HG03135 (cell line): ENCODE measurements around the gene TRIM51.
"Not testable (repeated sequence)": the region's sequence is repeated elsewhere in the genome, so short reads cannot be mapped to it uniquely, and the experiment has no call there.

Source experiments
- ATAC-seq: cut with Tn5 transposase; IDR thresholded peaks from one replicate; pipeline ENCODE4 v1.9.1; 2021; ENCODE audit warnings: mild to moderate bottlenecking, moderate library complexity; ENCODE audit not compliant: unreplicated experiment

The TRIM51 gene, protein sequence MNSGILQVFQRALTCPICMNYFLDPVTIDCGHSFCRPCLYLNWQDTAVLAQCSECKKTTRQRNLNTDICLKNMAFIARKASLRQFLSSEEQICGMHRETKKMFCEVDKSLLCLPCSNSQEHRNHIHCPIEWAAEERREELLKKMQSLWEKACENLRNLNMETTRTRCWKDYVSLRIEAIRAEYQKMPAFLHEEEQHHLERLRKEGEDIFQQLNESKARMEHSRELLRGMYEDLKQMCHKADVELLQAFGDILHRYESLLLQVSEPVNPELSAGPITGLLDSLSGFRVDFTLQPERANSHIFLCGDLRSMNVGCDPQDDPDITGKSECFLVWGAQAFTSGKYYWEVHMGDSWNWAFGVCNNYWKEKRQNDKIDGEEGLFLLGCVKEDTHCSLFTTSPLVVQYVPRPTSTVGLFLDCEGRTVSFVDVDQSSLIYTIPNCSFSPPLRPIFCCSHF

GRCh38 chr11:55882997-55883396 is at the start of gene TRIM51:
TSS of gene TRIM51 (plus strand) at chr11:55883297. CDS start at chr11:55885429, 2,132 bp downstream.
- ATAC-seq = not testable (repeated sequence)

GRCh38 chr11:55838452-55838851 is 44.6 kb upstream of the TRIM51 start, which contains the start of gene OR5D16:
TSS of gene OR5D16 (plus strand) at chr11:55838752. CDS start at chr11:55838752, 0 bp downstream.
- no peak for ATAC-seq

- no peak for ATAC-seq
These were observed 35.6 kb upstream of the TRIM51 start for GRCh38 chr11:55847453-55847852.

DNA sequence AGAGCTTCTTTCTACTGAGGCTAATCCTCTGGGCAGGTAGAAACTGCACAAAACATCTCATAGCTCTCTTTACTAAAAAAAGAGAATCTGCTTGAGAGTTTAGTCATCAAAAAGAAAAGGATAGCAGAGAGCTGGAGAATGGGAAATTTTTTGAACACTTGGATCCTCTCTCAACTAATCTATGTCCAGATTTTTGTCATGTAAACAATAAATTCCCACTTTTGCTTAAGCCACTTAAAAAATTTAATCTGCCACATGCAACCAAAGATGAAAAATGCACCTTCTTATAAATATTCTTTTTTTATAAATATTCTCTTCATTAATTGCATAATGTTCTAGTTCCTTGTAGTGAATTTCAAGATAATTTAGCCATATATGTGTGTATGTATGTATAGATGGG is 34.1 kb upstream of the TRIM51 start:
- no peak for ATAC-seq

- ATAC-seq = no peak
These were observed 31.0 kb upstream of the TRIM51 start for GRCh38 chr11:55852141-55852540.

- ATAC-seq = no peak
These were observed 28.4 kb upstream of the TRIM51 start for GRCh38 chr11:55854704-55855103.

GRCh38 chr11:55867354-55867753 is 15.7 kb upstream of the TRIM51 start:
- not testable (repeated sequence) for ATAC-seq

DNA sequence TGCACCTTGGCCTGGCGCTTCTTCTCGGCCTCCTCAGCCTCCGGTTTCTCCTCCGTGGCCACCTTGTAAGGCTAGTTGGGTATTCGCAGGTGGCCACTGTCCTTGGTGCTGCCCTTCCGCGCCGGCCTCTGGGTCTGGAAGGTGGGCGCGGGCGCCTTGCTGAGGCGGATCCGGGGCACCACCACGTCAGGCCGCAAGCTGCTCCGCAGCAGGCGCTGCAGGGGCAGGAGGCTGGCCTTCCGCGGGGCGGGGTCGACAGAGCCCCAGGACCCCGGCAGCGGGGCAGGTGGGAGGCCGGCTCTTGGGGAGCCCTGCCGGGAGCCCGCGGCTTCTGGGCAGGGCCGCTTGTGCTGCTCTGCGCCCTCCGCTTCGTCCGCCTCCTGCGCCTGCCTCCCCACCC is 10.4 kb upstream of the TRIM51 start:
- not testable (repeated sequence) for ATAC-seq

- ATAC-seq = not testable (repeated sequence)
These were observed 10.0 kb upstream of the TRIM51 start for GRCh38 chr11:55873146-55873545.

GRCh38 chr11:55884995-55885394 is 1.9 kb downstream of the TRIM51 start:
- not testable (repeated sequence) for ATAC-seq

- not testable (repeated sequence) for ATAC-seq
These were observed 2.4 kb downstream of the TRIM51 start for GRCh38 chr11:55885481-55885880.

GRCh38 chr11:55895216-55895615 is 12.1 kb downstream of the TRIM51 start:
- no peak for ATAC-seq

GRCh38 chr11:55902308-55902707 is 19.2 kb downstream of the TRIM51 start:
- no peak for ATAC-seq

DNA sequence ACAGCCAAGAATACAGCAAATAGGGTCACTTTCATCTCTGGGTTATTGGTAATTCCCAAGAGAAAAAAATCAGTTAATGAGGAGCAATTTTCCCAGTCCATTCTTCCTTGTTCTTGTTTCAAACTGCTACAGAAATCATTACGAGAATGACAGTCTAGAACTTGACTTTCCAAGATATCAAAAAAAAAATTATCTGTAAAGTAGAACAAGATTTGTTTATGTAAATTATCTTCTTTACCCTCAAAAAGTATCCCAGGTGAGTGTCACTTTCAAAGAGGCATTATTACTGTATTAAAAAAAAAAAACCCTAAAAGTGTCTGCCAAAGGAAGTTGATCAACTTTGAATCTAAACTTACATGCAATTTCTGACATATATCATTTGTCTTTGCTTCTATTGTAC is 31.4 kb downstream of the TRIM51 start, which contains the start of gene OR5W2:
Gene OR5W2, minus strand, starts transcription at position 101 of the 400 bp plus-strand sequence. Its CDS starts 0 bp downstream, at position 101.
- ATAC-seq = no peak

GRCh38 chr11:55920537-55920936 is 37.4 kb downstream of the TRIM51 start:
- ATAC-seq = no peak

DNA sequence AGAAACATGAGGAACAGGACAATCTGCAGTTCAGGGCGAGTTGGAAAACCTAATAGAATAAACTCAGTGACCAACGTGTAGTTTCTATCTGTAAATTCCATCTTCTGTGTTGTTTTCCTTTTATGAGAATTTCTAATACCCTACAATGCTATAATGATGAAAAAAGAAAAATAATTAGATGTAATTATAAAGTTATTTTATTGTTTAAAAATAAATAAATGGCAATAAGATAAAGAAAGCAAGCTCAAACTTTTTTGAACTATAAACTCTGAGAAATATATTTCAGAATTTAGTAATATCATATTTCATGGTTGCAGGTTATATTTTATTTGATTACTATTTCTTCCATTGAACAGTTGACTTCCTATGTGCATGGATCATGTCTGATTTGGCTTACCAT is 53.2 kb downstream of the TRIM51 start, which contains the start of gene OR5I1:
Gene OR5I1, minus strand, starts transcription at position 101 of the 400 bp plus-strand sequence. Its CDS starts 0 bp downstream, at position 101.
- no peak for ATAC-seq
